ENCODE measurements around the gene PCDHGB4. TPM values are rescaled to one million over a fixed set of nuclear protein-coding genes. Genes with fewer than 3 reads are reported as not detected.

The PCDHGB4 gene
- polyA plus RNA-seq, 2 of the 4 experiments (the other 2 are of a cell fraction): 0.90 to 1.5 TPM

DNA sequence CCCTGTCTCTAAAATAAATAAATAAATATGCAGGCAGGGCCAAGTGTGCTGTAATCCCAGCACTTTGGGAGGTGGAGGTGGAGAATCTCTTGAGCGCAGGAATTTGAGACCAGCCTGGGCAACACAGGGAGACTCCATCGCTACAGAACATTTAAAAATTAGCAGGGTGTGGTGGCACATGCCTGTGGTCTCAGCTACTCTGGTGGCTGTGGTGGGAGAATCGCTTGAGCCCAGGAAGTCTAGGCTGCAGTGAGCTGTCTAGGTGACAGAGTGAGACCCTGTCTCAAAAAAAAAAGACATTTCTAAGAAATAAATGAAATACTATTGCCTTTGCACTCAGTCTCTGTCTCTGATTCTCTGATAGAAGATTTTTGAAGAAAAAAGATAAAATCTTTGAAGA lies 24.1 kb downstream of the PCDHGB4 start:
- ATAC-seq: no peak
- no peak for DNase-seq (ENCODE audit: low read depth in 1 of 2, low spot score in 1 of 2)
- 48% methylated on average over 3 of the region's 3 CpGs for WGBS (ENCODE audit: missing lambda C conversion rate)
- TF ChIP-seq, protein P1, sequence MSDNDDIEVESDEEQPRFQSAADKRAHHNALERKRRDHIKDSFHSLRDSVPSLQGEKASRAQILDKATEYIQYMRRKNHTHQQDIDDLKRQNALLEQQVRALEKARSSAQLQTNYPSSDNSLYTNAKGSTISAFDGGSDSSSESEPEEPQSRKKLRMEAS (IDR thresholded peaks at IDR 0.05): no peak
- TF ChIP-seq CHD2 (IDR thresholded peaks at IDR 0.05; ENCODE audit: low read length, partially characterized antibody) (no peak), MYC (IDR thresholded peaks at IDR 0.05; ENCODE audit: borderline replicate concordance, low read length) (no peak), POLR2A (IDR thresholded peaks at IDR 0.05; ENCODE audit: low read length) (no peak), NR3C1 (IDR thresholded peaks at IDR 0.05) (no peak), POLR2AphosphoS2 (conservative IDR thresholded peaks at IDR 0.05; ENCODE audit: low read length) (no peak), SREBF2 (IDR thresholded peaks at IDR 0.05) (no peak), USF2 (IDR thresholded peaks at IDR 0.05) (no peak), ELK1 (IDR thresholded peaks at IDR 0.05; ENCODE audit: low read depth, low read length) (no peak), HDAC2 (IDR thresholded peaks at IDR 0.05) (no peak), EHMT2 (IDR thresholded peaks at IDR 0.05; ENCODE audit: low read depth) (no peak)
- POLR2A ChIA-PET: no interaction called here
- Histone ChIP-seq H3K9me3 (peaks cover 36% of the 10 kb centered on the region), H3K4me3 (no peak overlapping the region), H3K27ac (no peak overlapping the region), H3K4me1 (no peaks in the 10 kb centered on the region), H3K4me2 (no peak overlapping the region)
- FAIRE-seq: no peak
- CTCF ChIA-PET: interaction anchor here (1.0 kb wide), 1 partner anchor 113 kb away, joined by 4 read pairs; no protein-coding TSS in a partner anchor

- WGBS (ENCODE audit: missing lambda C conversion rate): 71% methylated on average over 31 of the region's 31 CpGs
- Histone ChIP-seq H3K27ac (no peak within 1 kb of the TSS), H3K4me3 (no peak within 1 kb of the TSS), H3K4me2 (no peak within 1 kb of the TSS), H3K9me3 (peaks cover 28% of the 10 kb centered on the region), H3K4me1 (no peaks in the 10 kb centered on the region)
- ChIA-PET POLR2A (no interaction called here), CTCF (interaction anchor here (1.0 to 2.0 kb wide), 5 partner anchors 15 to 145 kb away, joined by 3 to 5 read pairs (median 4); partner anchors contain the start of genes PCDHGB1 and PCDHGB5)
- ATAC-seq (no peak), DNase-seq (ENCODE audit: low read depth in 1 of 2, low spot score in 1 of 2) (no peak), FAIRE-seq (no peak)
- TF ChIP-seq RAD21 (conservative IDR thresholded peaks at IDR 0.05 in 1 of 2, IDR thresholded peaks at IDR 0.05 in 1 of 2) (peak in 1 of 2 experiments; percentile 13; a peak in 1 of 5 replicates), HOXB5 (CRISPR knock-in tag; IDR thresholded peaks at IDR 0.05) (no peak)
These were observed 25.5 kb downstream of the PCDHGB4 start, which contains the start of gene PCDHGA10 for GRCh38 chr5:141412854-141413539. Gene PCDHGA10, plus strand, starts transcription at chr5:141412987. Its CDS starts 189 bp downstream, at chr5:141413176.

DNA sequence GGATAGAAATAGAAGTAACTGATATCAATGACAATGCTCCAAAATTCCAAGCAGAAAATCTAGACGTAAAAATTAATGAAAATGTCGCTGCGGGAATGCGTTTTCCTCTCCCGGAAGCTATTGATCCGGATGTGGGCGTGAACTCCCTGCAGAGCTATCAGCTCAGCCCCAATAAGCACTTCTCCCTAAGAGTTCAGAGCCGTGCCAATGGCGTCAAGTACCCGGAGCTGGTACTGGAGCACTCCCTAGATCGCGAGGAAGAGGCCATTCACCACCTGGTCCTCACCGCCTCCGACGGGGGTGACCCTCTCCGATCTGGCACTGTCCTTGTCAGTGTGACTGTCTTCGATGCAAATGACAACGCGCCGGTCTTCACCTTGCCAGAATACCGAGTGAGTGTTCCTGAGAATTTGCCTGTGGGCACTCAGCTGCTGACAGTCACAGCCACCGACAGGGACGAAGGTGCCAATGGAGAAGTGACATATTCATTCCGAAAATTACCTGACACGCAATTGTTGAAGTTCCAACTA lies 26.1 kb downstream of the PCDHGB4 start:
- no peak for DNase-seq (ENCODE audit: low read depth in 1 of 2, low spot score in 1 of 2)
- POLR2A ChIA-PET: no interaction called here
- TF ChIP-seq FOSL2 (IDR thresholded peaks at IDR 0.05) (no peak), FOSL2 (CRISPR knock-in tag; IDR thresholded peaks at IDR 0.05) (no peak), MYC (IDR thresholded peaks at IDR 0.05; ENCODE audit: borderline replicate concordance, low read length) (no peak), HES2 (IDR thresholded peaks at IDR 0.05) (no peak), FOSB (CRISPR knock-in tag; IDR thresholded peaks at IDR 0.05) (no peak), ZSCAN20 (CRISPR knock-in tag; IDR thresholded peaks at IDR 0.05) (no peak), ESRRA (IDR thresholded peaks at IDR 0.05; ENCODE audit: borderline replicate concordance, low read length) (no peak), POLR2AphosphoS2 (conservative IDR thresholded peaks at IDR 0.05; ENCODE audit: low read length) (no peak), HDAC2 (IDR thresholded peaks at IDR 0.05) (no peak), KDM1A (IDR thresholded peaks at IDR 0.05; ENCODE audit: low read depth) (no peak), BCL3 (IDR thresholded peaks at IDR 0.05) (no peak), HMGXB4 (CRISPR knock-in tag; IDR thresholded peaks at IDR 0.05; ENCODE audit: borderline replicate concordance) (no peak), SMC3 (IDR thresholded peaks at IDR 0.05) (no peak), RCOR1 (IDR thresholded peaks at IDR 0.05; ENCODE audit: low read depth, low read length) (no peak), CBX2 (IDR thresholded peaks at IDR 0.05; ENCODE audit: borderline replicate concordance, low read depth) (no peak), KDM5A (IDR thresholded peaks at IDR 0.05) (no peak)

More for the DNA sequence above, 26.1 kb downstream of the PCDHGB4 start:
- FAIRE-seq: no peak
- no peak overlapping the region for H3K4me2 ChIP-seq
- no peak overlapping the region for H3K27ac ChIP-seq
- CTCF ChIA-PET: interaction anchor here (0.8 to 2.0 kb wide), 6 partner anchors 16 to 592 kb away, joined by 3 to 5 read pairs (median 4); partner anchors contain the start of genes PCDHA5, PCDHGB1 and PCDHGB5
- no peak for ATAC-seq
- H3K4me1 ChIP-seq: no peaks in the 10 kb centered on the region
- H3K4me3 ChIP-seq: no peak overlapping the region
- WGBS (ENCODE audit: missing lambda C conversion rate): 73% methylated on average over 25 of the region's 25 CpGs
- peaks cover 33% of the 10 kb centered on the region for H3K9me3 ChIP-seq
